HL-60 (cell line): ENCODE data around the gene LPCAT1.

Experiments used
- GABPA ChIP-seq: IDR thresholded peaks from 2 replicates; pipeline ENCODE4 v1.6.1; 2012; ENCODE audit warnings: low read depth
- POLR2AphosphoS5 ChIP-seq: IDR thresholded peaks from 2 replicates; pipeline ENCODE4 v1.6.1; 2012; ENCODE audit warnings: low read depth
- TF ChIP-seq, protein P1 (sequence below): IDR thresholded peaks from one replicate; pipeline ENCODE4 v1.5.1; 2011; ENCODE audit warnings: low read length, control low read depth, inconsistent platforms; ENCODE audit not compliant: insufficient read depth
- TF ChIP-seq, protein P2 (sequence below): IDR thresholded peaks from 2 replicates; pipeline ENCODE4 v1.6.1; 2012; ENCODE audit warnings: low read depth; ENCODE audit not compliant: insufficient replicate concordance

DNA sequence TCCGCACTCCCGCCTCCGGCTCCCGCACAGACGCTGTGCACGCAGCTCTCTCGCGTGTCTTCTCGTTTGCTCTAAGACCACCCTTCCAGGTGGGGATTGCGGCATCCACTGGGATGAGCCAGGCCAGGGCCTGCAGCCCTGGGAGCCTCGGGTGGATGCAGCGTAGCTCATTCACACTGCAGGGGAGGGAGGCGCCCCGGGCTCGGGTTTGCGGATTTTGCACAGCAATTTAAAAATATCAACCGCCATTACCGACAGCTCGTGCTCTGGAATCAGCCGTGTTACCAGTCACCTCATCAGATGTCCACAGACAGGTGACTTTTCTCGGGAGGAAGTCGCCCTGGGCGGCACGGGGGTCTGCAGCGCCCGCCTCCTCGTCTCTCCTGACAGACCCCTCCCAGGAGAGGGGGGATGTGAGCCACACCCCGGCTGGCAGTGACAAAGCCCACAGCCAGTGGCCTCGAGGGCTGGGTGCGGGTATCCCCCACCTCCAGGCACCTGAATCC, 57.7 kb downstream of the LPCAT1 start:
- TF ChIP-seq, protein P1, sequence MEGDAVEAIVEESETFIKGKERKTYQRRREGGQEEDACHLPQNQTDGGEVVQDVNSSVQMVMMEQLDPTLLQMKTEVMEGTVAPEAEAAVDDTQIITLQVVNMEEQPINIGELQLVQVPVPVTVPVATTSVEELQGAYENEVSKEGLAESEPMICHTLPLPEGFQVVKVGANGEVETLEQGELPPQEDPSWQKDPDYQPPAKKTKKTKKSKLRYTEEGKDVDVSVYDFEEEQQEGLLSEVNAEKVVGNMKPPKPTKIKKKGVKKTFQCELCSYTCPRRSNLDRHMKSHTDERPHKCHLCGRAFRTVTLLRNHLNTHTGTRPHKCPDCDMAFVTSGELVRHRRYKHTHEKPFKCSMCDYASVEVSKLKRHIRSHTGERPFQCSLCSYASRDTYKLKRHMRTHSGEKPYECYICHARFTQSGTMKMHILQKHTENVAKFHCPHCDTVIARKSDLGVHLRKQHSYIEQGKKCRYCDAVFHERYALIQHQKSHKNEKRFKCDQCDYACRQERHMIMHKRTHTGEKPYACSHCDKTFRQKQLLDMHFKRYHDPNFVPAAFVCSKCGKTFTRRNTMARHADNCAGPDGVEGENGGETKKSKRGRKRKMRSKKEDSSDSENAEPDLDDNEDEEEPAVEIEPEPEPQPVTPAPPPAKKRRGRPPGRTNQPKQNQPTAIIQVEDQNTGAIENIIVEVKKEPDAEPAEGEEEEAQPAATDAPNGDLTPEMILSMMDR = no peak
- TF ChIP-seq POLR2AphosphoS5 (no peak), GABPA (no peak)
- TF ChIP-seq, protein P2, sequence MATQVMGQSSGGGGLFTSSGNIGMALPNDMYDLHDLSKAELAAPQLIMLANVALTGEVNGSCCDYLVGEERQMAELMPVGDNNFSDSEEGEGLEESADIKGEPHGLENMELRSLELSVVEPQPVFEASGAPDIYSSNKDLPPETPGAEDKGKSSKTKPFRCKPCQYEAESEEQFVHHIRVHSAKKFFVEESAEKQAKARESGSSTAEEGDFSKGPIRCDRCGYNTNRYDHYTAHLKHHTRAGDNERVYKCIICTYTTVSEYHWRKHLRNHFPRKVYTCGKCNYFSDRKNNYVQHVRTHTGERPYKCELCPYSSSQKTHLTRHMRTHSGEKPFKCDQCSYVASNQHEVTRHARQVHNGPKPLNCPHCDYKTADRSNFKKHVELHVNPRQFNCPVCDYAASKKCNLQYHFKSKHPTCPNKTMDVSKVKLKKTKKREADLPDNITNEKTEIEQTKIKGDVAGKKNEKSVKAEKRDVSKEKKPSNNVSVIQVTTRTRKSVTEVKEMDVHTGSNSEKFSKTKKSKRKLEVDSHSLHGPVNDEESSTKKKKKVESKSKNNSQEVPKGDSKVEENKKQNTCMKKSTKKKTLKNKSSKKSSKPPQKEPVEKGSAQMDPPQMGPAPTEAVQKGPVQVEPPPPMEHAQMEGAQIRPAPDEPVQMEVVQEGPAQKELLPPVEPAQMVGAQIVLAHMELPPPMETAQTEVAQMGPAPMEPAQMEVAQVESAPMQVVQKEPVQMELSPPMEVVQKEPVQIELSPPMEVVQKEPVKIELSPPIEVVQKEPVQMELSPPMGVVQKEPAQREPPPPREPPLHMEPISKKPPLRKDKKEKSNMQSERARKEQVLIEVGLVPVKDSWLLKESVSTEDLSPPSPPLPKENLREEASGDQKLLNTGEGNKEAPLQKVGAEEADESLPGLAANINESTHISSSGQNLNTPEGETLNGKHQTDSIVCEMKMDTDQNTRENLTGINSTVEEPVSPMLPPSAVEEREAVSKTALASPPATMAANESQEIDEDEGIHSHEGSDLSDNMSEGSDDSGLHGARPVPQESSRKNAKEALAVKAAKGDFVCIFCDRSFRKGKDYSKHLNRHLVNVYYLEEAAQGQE = no peak
